Esophagus muscularis mucosa (tissue), 4 donors: ENCODE results near the gene RPA3.

Experiments used
- EP300 ChIP-seq: sonication (generic); formaldehyde crosslinking; IDR thresholded peaks from one replicate; pipeline ENCODE4 v1.6.1; 2017; ENCODE audit warnings: antibody characterized with exemption
- POLR2A ChIP-seq: fragments of 450-650 bp; IDR thresholded peaks from one replicate; pipeline ENCODE4 v1.6.1; 2017; ENCODE audit warnings: antibody characterized with exemption, moderate library complexity, mild to moderate bottlenecking, low read depth
- POLR2AphosphoS5 ChIP-seq, 2 donors: sonication (generic); formaldehyde crosslinking; IDR thresholded peaks; one replicate each; pipeline ENCODE4 v1.6.1; 2017; ENCODE audit warnings: antibody characterized with exemption in 2 of 2
- TF ChIP-seq, protein P1 (sequence below), 3 experiments: fragments of 200-600 bp in 2 of 3; fragments of 450-650 bp in 1 of 3; sonication (generic) in 2 of 3; IDR thresholded peaks; one replicate each; pipeline ENCODE4 v1.5.1; 2017 to 2019; ENCODE audit warnings: antibody characterized with exemption in 3 of 3, mild to moderate bottlenecking in 2 of 3, moderate library complexity in 1 of 3

DNA sequence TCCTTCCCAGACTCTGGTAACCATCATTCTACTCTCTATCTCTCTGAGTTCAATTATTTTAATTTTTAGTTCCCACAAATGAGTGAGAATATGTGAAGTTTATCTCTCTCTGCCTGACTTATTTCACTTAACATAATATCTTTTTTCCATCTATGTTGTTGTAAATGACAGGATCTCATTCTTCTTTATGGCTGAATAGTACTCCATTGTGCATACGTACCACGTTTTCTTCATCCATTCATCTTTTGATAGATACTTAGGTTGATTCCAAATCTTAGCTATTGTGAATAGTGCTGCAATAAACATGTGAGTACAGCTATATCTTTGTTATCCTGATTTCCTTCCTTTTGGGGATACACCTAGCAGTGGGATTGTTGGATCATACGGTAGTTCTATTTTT is 23.9 kb downstream of the RPA3 start:
- no peak for TF ChIP-seq POLR2A
- no peak for TF ChIP-seq EP300
- no peak for TF ChIP-seq POLR2AphosphoS5 (IDR thresholded peaks at IDR 0.05)
- TF ChIP-seq, protein P1, sequence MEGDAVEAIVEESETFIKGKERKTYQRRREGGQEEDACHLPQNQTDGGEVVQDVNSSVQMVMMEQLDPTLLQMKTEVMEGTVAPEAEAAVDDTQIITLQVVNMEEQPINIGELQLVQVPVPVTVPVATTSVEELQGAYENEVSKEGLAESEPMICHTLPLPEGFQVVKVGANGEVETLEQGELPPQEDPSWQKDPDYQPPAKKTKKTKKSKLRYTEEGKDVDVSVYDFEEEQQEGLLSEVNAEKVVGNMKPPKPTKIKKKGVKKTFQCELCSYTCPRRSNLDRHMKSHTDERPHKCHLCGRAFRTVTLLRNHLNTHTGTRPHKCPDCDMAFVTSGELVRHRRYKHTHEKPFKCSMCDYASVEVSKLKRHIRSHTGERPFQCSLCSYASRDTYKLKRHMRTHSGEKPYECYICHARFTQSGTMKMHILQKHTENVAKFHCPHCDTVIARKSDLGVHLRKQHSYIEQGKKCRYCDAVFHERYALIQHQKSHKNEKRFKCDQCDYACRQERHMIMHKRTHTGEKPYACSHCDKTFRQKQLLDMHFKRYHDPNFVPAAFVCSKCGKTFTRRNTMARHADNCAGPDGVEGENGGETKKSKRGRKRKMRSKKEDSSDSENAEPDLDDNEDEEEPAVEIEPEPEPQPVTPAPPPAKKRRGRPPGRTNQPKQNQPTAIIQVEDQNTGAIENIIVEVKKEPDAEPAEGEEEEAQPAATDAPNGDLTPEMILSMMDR (IDR thresholded peaks at IDR 0.05) = no peak
